Measurements from ENCODE around the gene ANXA7.

DNA sequence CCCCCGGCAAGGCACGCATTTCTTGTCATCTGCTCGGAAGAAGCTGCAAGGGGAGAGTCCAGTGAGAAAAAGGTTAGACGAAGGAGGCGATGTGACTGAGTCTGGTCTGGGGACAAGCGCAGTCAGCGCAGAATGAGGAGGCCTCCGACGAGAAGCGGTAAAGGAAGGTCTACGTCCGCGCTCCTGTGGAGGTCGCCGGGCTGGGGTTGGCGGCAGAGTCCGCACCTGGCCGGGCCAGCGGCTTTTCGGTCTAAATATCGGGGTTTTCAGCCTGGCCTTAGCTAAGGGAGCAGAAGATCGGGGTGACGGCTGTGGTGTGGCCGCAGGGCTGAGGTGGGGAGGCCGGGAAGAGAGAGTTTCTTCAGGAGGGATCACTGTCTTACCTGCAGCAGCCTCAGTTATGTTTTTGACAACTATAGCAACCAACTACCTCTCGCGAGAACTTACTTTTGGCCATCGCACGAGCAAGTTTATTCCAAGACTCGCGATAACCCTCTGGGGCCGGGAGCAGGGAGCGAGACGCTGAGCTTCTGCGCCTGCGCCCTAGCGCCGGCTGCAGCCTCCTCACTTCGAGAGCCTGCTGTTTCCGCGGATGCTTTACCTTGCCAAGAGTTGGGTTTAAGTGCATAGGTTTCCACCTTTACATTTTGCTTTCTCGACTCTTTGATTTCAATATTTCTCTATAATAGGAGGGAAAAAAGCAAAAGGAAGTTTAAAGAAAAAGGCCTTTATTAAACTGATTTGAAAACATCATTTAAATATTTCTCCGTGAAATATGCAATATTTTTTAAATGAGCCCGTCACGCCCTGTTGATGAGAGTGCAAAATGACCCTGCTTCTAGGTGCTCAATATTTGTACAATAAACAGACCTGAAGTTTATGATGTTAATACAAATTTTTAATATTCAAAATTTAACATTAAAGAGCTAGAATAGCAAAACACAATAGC lies 55.3 kb downstream of the ANXA7 start, which contains the start of gene CFAP70:
- TF ChIP-seq EZH2 (IDR thresholded peaks at IDR 0.05) = no peak
- peak; percentile 73 for TF ChIP-seq POLR2AphosphoS5 (IDR thresholded peaks at IDR 0.05; ENCODE audit: borderline replicate concordance, low read depth, low read length)
